ENCODE measurements around the gene ZNF385C.

- TF ChIP-seq, protein P1, sequence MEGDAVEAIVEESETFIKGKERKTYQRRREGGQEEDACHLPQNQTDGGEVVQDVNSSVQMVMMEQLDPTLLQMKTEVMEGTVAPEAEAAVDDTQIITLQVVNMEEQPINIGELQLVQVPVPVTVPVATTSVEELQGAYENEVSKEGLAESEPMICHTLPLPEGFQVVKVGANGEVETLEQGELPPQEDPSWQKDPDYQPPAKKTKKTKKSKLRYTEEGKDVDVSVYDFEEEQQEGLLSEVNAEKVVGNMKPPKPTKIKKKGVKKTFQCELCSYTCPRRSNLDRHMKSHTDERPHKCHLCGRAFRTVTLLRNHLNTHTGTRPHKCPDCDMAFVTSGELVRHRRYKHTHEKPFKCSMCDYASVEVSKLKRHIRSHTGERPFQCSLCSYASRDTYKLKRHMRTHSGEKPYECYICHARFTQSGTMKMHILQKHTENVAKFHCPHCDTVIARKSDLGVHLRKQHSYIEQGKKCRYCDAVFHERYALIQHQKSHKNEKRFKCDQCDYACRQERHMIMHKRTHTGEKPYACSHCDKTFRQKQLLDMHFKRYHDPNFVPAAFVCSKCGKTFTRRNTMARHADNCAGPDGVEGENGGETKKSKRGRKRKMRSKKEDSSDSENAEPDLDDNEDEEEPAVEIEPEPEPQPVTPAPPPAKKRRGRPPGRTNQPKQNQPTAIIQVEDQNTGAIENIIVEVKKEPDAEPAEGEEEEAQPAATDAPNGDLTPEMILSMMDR (conservative IDR thresholded peaks at IDR 0.05) = no peak
- no peak for TF ChIP-seq ZFX (IDR thresholded peaks at IDR 0.05)
Observed at GRCh38 chr17:42055496-42055895, 42.8 kb downstream of the ZNF385C start.
